ENCODE data around the gene CERS6.

Gene CERS6

DNA sequence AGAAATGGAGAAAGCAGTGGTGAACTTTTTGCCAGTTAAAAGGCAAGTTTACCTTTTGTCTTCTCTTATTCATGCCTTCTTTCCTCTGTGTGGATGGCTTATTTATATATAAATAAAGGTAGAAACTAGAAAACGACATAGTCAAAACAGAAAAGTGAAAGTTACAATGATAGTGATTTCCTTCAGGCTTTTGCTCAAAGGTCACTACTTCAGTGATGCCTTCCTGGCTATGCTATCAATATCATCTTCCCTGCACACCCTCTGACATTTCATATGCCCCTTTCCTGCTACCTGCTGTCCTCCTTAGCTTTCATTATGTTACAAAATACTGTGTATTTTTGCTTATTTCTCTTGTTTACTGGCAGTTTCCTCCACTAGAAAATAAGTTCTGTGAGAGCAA is 214.4 kb downstream of the CERS6 start:
- Histone ChIP-seq H3K9me3 (ENCODE audit: severe bottlenecking) (no peaks in the 10 kb centered on the region), H3K27ac (no peak overlapping the region), H3K4me3 (ENCODE audit: low read depth, low read length) (no peak overlapping the region), H3K27me3 (ENCODE audit: insufficient read depth, low read depth, severe bottlenecking) (no peaks in the 10 kb centered on the region), H3K36me3 (no peaks in the 10 kb centered on the region)
- DNase-seq: no peak
- TF ChIP-seq, protein P1, sequence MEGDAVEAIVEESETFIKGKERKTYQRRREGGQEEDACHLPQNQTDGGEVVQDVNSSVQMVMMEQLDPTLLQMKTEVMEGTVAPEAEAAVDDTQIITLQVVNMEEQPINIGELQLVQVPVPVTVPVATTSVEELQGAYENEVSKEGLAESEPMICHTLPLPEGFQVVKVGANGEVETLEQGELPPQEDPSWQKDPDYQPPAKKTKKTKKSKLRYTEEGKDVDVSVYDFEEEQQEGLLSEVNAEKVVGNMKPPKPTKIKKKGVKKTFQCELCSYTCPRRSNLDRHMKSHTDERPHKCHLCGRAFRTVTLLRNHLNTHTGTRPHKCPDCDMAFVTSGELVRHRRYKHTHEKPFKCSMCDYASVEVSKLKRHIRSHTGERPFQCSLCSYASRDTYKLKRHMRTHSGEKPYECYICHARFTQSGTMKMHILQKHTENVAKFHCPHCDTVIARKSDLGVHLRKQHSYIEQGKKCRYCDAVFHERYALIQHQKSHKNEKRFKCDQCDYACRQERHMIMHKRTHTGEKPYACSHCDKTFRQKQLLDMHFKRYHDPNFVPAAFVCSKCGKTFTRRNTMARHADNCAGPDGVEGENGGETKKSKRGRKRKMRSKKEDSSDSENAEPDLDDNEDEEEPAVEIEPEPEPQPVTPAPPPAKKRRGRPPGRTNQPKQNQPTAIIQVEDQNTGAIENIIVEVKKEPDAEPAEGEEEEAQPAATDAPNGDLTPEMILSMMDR (IDR thresholded peaks at IDR 0.05; ENCODE audit: low read depth, low read length): no peak

DNA sequence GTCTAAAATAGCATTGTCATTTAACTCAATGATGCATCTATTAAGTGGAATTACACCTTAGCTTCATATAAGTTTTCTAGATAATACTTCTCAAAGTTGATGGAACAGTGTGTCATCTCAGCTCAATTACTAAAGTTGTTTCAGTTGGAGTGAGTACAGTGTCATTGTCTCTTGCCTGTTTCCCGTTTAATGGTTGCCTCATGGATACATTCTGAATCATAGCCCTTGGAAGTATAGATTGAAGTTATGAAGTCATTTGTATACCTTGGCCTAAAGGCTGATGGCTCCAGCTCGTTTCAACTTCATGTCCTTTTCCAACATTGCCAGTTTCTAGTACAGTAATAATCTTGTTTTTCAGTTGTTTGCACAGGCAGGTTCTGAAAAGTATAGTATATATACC is 215.9 kb downstream of the CERS6 start:
- H3K9me3 ChIP-seq (ENCODE audit: severe bottlenecking): no peaks in the 10 kb centered on the region
- no peak for DNase-seq
- no peak overlapping the region for H3K27ac ChIP-seq
- TF ChIP-seq, protein P1 (IDR thresholded peaks at IDR 0.05; ENCODE audit: low read depth, low read length): no peak
- no peak overlapping the region for H3K4me3 ChIP-seq (ENCODE audit: low read depth, low read length)
- H3K36me3 ChIP-seq: no peaks in the 10 kb centered on the region
- no peaks in the 10 kb centered on the region for H3K27me3 ChIP-seq (ENCODE audit: insufficient read depth, low read depth, severe bottlenecking)

DNA sequence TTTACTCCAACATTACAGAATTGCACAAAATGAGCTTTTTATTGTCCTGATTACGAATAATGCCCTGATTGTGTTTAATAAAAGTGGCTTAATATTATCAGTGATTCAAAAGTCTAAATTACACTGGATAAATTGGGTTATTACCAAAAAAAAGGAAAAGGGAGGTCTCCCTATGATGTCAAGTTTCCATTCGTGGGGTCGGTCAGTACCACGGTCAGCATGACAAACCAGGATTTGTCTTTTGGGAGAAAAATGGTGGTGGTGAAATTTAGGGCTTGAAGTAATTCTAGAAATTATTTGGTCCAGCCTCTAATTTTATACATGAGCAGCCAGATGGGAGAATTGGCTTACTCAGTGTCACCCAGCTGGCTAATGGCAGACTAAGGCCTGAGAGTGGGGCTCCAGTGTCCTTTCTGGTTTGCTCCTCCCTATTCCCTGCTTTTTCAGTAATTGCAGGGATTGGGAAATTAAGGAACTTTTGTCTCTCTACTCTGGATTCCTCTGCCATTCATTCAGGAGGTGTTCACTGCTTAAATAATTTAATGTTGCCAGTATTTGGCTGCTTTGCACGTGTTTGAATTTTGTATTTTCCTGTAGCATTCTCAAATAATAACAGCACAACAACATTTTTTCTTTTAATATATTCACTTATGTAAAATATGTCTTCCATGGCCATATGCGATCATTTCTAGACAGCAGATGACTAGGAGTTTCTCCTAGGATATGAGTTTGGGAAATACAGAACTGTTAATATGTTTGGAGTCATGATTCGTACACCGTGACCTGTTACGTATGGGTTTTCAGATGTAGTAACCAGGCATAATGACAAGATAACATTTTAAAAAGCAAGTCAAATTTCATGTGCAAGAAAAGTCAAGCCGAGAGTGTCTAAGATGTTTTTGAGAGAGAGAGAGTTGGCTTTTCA is 217.5 kb downstream of the CERS6 start:
- Histone ChIP-seq H3K36me3 (no peaks in the 10 kb centered on the region), H3K9me3 (ENCODE audit: severe bottlenecking) (no peaks in the 10 kb centered on the region), H3K4me3 (ENCODE audit: low read depth, low read length) (no peak overlapping the region), H3K27me3 (ENCODE audit: insufficient read depth, low read depth, severe bottlenecking) (no peaks in the 10 kb centered on the region), H3K27ac (no peak overlapping the region)
- TF ChIP-seq, protein P1 (IDR thresholded peaks at IDR 0.05; ENCODE audit: low read depth, low read length): no peak
- no peak for DNase-seq

DNA sequence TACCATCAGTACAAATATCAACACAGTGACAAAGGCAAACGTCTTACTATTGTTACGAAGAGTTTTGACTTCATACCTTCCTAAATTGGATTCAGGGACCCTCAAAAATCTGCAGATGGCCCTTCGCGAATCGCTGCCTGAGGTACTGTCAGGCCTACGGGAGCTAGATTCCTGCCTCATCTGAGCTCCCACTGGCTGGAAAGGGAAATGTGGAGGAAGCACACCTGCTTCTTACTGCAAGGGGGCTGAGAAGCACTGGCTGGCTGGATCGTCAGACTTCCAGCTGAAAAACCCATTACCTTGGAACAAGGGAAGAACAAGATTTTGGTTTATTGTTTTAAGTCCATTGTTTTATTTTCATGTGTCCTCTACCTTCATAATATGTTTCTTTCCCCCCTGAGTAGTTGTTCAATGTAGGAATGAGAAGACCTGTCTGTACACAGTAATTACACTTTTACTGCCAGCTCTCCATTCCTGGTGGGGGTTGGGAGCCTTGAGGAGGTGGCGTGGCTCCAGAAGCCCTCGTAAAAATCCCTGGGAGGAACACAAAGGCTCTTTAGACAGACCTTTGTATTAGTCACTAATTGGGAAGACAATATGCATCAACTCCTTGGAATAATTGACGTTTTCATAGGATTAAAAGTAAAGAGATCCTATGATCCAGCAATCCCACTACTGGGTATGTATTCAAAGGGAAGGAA is 222.2 kb downstream of the CERS6 start:
- Histone ChIP-seq H3K27ac (no peak overlapping the region), H3K9me3 (ENCODE audit: severe bottlenecking) (no peaks in the 10 kb centered on the region), H3K36me3 (no peaks in the 10 kb centered on the region), H3K27me3 (ENCODE audit: insufficient read depth, low read depth, severe bottlenecking) (no peaks in the 10 kb centered on the region), H3K4me3 (ENCODE audit: low read depth, low read length) (no peak overlapping the region)
- TF ChIP-seq, protein P1 (IDR thresholded peaks at IDR 0.05; ENCODE audit: low read depth, low read length): no peak
- DNase-seq: no peak

DNA sequence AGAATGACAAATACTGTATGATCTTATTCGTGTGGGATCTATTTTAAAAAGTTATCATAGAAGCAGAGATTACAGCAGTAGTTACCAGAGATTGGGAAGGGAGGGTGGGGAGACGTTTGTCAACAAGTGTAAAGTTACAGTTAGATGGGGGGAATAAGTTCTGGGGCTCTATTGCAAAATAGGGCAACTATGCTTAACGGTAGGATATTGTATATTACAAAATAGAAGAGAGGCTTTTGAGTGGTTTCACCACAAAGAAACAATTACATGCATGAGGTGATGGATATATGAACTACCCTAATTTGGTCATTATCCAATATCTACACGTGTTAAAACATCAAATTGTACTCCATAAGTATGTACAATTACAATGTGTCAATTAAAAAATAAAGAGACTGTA is 223.0 kb downstream of the CERS6 start:
- no peak for DNase-seq
- Histone ChIP-seq H3K4me3 (ENCODE audit: low read depth, low read length) (no peak overlapping the region), H3K27me3 (ENCODE audit: insufficient read depth, low read depth, severe bottlenecking) (no peaks in the 10 kb centered on the region), H3K27ac (no peak overlapping the region), H3K36me3 (no peaks in the 10 kb centered on the region), H3K9me3 (ENCODE audit: severe bottlenecking) (no peaks in the 10 kb centered on the region)
- TF ChIP-seq, protein P1 (IDR thresholded peaks at IDR 0.05; ENCODE audit: low read depth, low read length): no peak
